Astrocyte (in vitro differentiated cells and primary cell): ENCODE results near the gene KIAA0232.

ENCODE experiments used
- CTCF ChIP-seq: IDR thresholded peaks from 2 replicates; pipeline ENCODE4 v1.5.1; 2011; ENCODE audit warnings: low read depth, mild to moderate bottlenecking, inconsistent platforms, low read length, moderate library complexity; ENCODE audit not compliant: insufficient read depth
- EZH2 ChIP-seq: IDR thresholded peaks from 2 replicates; pipeline ENCODE4 v1.6.1; 2012; ENCODE audit warnings: mild to moderate bottlenecking, low read length, inconsistent platforms; ENCODE audit not compliant: insufficient read depth

GRCh38 chr4:6773106-6773505 lies 9.4 kb upstream of the KIAA0232 start:
- TF ChIP-seq CTCF (no peak), EZH2 (no peak)
